AG04450 (cell line): Measurements from ENCODE around the gene RIC8B. TPM values are rescaled to one million over a fixed set of nuclear protein-coding genes. Genes with fewer than 3 reads are reported as not detected.
A peak's percentile ranks its signal among the peaks of the same experiment; 100 is the strongest.

Source experiments
- CTCF ChIA-PET: fragments of 300-600, 350-600 bp; formaldehyde crosslinking; extraction: SDS; loops from one replicate; lab custom pipeline; 2022; ENCODE audit warnings: antibody characterized with exemption, inconsistent platforms; lab: Charles Lee
- POLR2A ChIA-PET: fragments of 350-600 bp; formaldehyde crosslinking; extraction: SDS; loops from one replicate; lab custom pipeline; 2021; ENCODE audit warnings: antibody characterized with exemption, inconsistent platforms; lab: Yijun Ruan, JAX
- DNase-seq: peaks from one replicate; pipeline ENCODE4 v3.0.0-alpha.2; 2011; ENCODE audit warnings: low read depth, low spot score
- H3K27ac ChIP-seq: one replicate; pipeline ENCODE4 v1.5.1; 2012; ENCODE audit warnings: low read depth, low read length, control low read depth
- H3K27me3 ChIP-seq: one replicate; pipeline ENCODE4 v1.6.0; 2012; ENCODE audit warnings: low read length; ENCODE audit not compliant: control insufficient read depth, insufficient read depth
- H3K4me3 ChIP-seq: 2 replicates; pipeline ENCODE4 v1.5.1; 2011; ENCODE audit warnings: mild to moderate bottlenecking, low read depth, low read length, control low read depth
- H3K9me3 ChIP-seq: 2 replicates; pipeline ENCODE4 v1.5.1; 2012; ENCODE audit warnings: low read length; ENCODE audit not compliant: control insufficient read depth, insufficient read depth
- polyA plus RNA-seq: library from polyadenylated mRNA; depleted of rRNA; stranded (reverse); fragments of >200 nt; gene quantifications from 2 replicates; pipeline ENCODE4 v1.2.3, GENCODE V29; 2011
- TF ChIP-seq, protein P1 (sequence below): IDR thresholded peaks from 2 replicates; pipeline ENCODE4 v1.5.1; 2011; ENCODE audit warnings: low read depth, low read length, control low read depth, inconsistent platforms

Gene RIC8B
- polyA plus RNA-seq, 1 experiment = 11.2 TPM

DNA sequence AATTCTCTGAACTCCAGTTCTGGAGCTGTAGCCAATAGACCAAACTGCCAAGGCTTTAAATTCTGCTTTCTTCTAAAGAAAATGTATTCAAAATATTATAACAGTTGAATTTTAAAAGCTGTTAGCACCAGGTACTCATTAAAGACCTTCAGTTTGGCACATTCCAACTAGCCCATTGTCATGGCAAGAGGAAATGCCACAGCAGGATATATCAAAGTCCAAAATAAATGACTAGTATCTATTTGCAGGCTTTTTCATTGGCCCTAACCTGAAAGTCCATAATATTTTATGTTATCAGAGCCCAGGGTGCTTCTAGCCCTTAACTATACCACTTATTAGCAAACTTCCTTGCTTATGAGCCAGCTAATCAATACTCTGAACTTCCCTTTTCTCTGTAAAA lies 3.1 kb upstream of the RIC8B start:
- Histone ChIP-seq H3K9me3 (no peaks in the 10 kb centered on the region; the same call in 1 of the 2 replicates), H3K27ac (no peak overlapping the region), H3K4me3 (no peak overlapping the region), H3K27me3 (no peaks in the 10 kb centered on the region)
- TF ChIP-seq, protein P1, sequence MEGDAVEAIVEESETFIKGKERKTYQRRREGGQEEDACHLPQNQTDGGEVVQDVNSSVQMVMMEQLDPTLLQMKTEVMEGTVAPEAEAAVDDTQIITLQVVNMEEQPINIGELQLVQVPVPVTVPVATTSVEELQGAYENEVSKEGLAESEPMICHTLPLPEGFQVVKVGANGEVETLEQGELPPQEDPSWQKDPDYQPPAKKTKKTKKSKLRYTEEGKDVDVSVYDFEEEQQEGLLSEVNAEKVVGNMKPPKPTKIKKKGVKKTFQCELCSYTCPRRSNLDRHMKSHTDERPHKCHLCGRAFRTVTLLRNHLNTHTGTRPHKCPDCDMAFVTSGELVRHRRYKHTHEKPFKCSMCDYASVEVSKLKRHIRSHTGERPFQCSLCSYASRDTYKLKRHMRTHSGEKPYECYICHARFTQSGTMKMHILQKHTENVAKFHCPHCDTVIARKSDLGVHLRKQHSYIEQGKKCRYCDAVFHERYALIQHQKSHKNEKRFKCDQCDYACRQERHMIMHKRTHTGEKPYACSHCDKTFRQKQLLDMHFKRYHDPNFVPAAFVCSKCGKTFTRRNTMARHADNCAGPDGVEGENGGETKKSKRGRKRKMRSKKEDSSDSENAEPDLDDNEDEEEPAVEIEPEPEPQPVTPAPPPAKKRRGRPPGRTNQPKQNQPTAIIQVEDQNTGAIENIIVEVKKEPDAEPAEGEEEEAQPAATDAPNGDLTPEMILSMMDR = no peak
- no peak for DNase-seq
- CTCF ChIA-PET = interaction anchor here (1.2 kb wide), 1 partner anchor 147 kb away, joined by 3 read pairs; no protein-coding TSS in a partner anchor
- POLR2A ChIA-PET = no interaction called here

GRCh38 chr12:106773286-106774004 lies 1.0 kb upstream of the RIC8B start:
- TF ChIP-seq, protein P1 = no peak
- no peaks in the 10 kb centered on the region for H3K27me3 ChIP-seq
- CTCF ChIA-PET = interaction anchor here (1.5 to 1.8 kb wide), 3 partner anchors 17 to 416 kb away, joined by 3 to 6 read pairs (median 4); partner anchors contain the start of gene POLR3B
- peak overlapping the region; percentile 85 for H3K4me3 ChIP-seq
- POLR2A ChIA-PET = interaction anchor here (0.6 to 1.3 kb wide), 4 partner anchors 25 to 327 kb away, joined by 3 to 5 read pairs (median 4); partner anchors contain the start of gene TMEM263
- H3K9me3 ChIP-seq = no peaks in the 10 kb centered on the region; the same call in 1 of the 2 replicates
- DNase-seq = no peak
- H3K27ac ChIP-seq = peak overlapping the region; percentile 88

DNA sequence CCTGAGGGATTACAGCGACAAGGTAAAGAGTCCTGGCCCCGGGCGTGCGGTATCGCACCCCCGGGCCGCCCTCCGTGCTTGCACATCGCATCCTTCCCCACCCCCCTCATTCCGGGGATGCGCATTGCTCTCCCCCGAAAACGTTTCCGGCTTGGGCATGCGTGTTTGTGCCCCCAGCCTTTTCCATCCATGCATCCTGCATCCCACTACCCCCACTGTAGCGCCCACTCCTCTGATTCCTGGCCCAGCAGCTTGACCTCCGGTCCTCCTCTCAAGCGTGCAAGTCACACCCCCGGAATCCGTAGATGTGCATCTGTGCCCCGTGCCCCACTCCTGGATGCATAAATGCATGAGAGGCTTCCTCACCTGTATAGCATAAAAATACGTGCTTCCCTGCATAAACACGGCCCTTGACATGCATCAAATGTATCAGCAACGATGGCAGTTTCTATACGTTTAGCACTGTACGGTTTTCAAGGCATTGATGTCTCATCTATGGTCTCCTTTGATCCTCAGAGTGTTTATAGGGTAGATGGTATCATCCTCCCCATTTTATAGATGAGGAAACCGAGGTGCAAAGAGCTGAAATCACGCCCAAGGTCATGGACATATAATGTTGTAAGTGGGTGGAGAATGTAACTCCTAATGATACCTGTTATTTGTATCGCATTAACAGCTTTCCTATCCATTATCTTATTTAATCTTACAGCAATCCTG lies 484 bp downstream of the RIC8B start:
- CTCF ChIA-PET = interaction anchor here (1.0 to 1.5 kb wide), 3 partner anchors 16 to 418 kb away, joined by 3 read pairs; no protein-coding TSS in a partner anchor
- peak overlapping the region; percentile 96 for H3K4me3 ChIP-seq

DNA sequence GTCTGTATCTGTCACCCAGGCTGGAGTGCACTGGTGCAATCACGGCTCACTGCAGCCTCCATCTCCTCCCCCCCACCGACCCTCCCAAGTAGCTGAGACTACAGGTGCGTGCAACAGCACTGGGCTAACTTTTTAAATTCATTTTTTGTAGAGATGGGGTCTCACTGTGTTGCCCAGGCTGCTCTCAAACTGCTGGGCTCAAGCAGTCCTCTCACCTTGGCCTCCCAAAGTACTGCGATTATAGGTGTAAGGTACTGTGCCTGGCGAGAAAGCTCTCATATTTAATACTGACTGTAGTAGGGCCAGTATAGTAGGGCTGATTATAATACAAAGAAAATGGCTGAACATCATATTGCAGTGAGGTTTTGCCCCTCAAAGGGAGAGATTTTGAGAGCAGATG lies 2.4 kb downstream of the RIC8B start:
- H3K9me3 ChIP-seq = no peaks in the 10 kb centered on the region; the same call in 1 of the 2 replicates
- no peak for DNase-seq
- H3K4me3 ChIP-seq = no peak overlapping the region
- H3K27me3 ChIP-seq = no peaks in the 10 kb centered on the region
- TF ChIP-seq, protein P1 = no peak
- POLR2A ChIA-PET = no interaction called here
- no peak overlapping the region for H3K27ac ChIP-seq
- CTCF ChIA-PET = interaction anchor here (0.9 kb wide), 1 partner anchor 8 kb away, joined by 3 read pairs; no protein-coding TSS in a partner anchor

More for the DNA sequence above, 484 bp downstream of the RIC8B start:
- no peaks in the 10 kb centered on the region for H3K27me3 ChIP-seq
- peak overlapping the region; percentile 100 for H3K27ac ChIP-seq
- POLR2A ChIA-PET = interaction anchor here (0.5 to 1.3 kb wide), 4 partner anchors 23 to 898 kb away, joined by 3 to 4 read pairs (median 3); partner anchors contain the start of gene TMEM263
- H3K9me3 ChIP-seq = no peaks in the 10 kb centered on the region; the same call in 1 of the 2 replicates
- TF ChIP-seq, protein P1 = no peak
- no peak for DNase-seq
